A549 (cell line): ENCODE results near the gene LIPE. TPM values are rescaled to one million over a fixed set of nuclear protein-coding genes. Genes with fewer than 3 reads are reported as not detected.

ENCODE experiments used
- ATAC-seq, 2 experiments: fragments of 200-7000 bp in 1 of 2; fragments of >200 bp in 1 of 2; cut with Nextera tagmentation in 1 of 2; cut with Tn5 transposase in 1 of 2; 3 replicates each; pipeline versions ENCODE4 v1.8.0 to v1.9.1; 2018 to 2020; ENCODE audit warnings: mild to moderate bottlenecking in 1 of 2, moderate library complexity in 1 of 2
- CTCF ChIA-PET: fragments of 300-600 bp; sonication (Branson Sonifier 250); formaldehyde crosslinking; extraction: SDS; loops from one replicate; lab custom pipeline; 2021; ENCODE audit warnings: antibody characterized with exemption, inconsistent platforms; lab: Yijun Ruan, JAX
- POLR2A ChIA-PET: fragments of 350-600 bp; formaldehyde crosslinking; extraction: SDS; loops from one replicate; lab custom pipeline; 2021; ENCODE audit warnings: antibody characterized with exemption, inconsistent platforms; lab: Yijun Ruan, JAX
- DNase-seq, 2 experiments: peaks; one replicate each; pipeline versions ENCODE4 v3.0.0 to v3.0.0-alpha.2; 2011 to 2016; ENCODE audit warnings: low read depth in 1 of 2, low spot score in 1 of 2
- FAIRE-seq: peaks from 2 replicates; lab custom pipeline; 2011; peaks lifted over from hg19 to GRCh38; lab: Jason Lieb, UNC
- H3K27ac ChIP-seq, 2 experiments: fragments of >200 bp; sonication (Bioruptor Twin); formaldehyde crosslinking; 3 replicates each; pipeline ENCODE4 v1.5.1; 2016 to 2017
- H3K4me1 ChIP-seq: fragments of >200 bp; sonication (Bioruptor Twin); formaldehyde crosslinking; 3 replicates; pipeline ENCODE4 v1.6.1; 2016
- H3K4me2 ChIP-seq: fragments of >200 bp; sonication (Bioruptor Twin); formaldehyde crosslinking; 3 replicates; pipeline ENCODE4 v1.6.1; 2016
- H3K4me3 ChIP-seq: fragments of >200 bp; sonication (Bioruptor Twin); formaldehyde crosslinking; 3 replicates; pipeline ENCODE4 v1.5.1; 2016
- H3K9me3 ChIP-seq: fragments of >200 bp; sonication (Bioruptor Twin); formaldehyde crosslinking; 3 replicates; pipeline ENCODE4 v1.6.1; 2016
- HDAC2 ChIP-seq: fragments of 200-600 bp; sonication (generic); IDR thresholded peaks from 2 replicates; pipeline ENCODE4 v1.6.1; 2016
- HEYL ChIP-seq: fragments of 250-450 bp; sonication (Bioruptor Pico); IDR thresholded peaks from 2 replicates; pipeline ENCODE4 v1.8.0; 2021; ENCODE audit warnings: mild to moderate bottlenecking, moderate library complexity
- KDM1A ChIP-seq: fragments of 200-600 bp; sonication (generic); IDR thresholded peaks from 2 replicates; pipeline ENCODE4 v1.6.1; 2016; ENCODE audit warnings: low read depth, mild to moderate bottlenecking
- NPAS2 ChIP-seq: fragments of 250-450 bp; sonication (Bioruptor Pico); IDR thresholded peaks from 2 replicates; pipeline ENCODE4 v1.8.0; 2022; ENCODE audit warnings: mild to moderate bottlenecking, moderate library complexity, borderline replicate concordance
- PHF8 ChIP-seq: fragments of 200-600 bp; sonication (generic); IDR thresholded peaks from 2 replicates; pipeline ENCODE4 v1.6.1; 2016; ENCODE audit warnings: low read depth, mild to moderate bottlenecking, antibody characterized with exemption, moderate library complexity, borderline replicate concordance
- POLR2AphosphoS2 ChIP-seq: conservative IDR thresholded peaks from 2 replicates; pipeline ENCODE4 v1.6.1; 2012; ENCODE audit warnings: low read length, improper control_type of control experiment, inconsistent platforms
- SREBF2 ChIP-seq: fragments of 450-650 bp; IDR thresholded peaks from 2 replicates; pipeline ENCODE4 v1.6.1; 2014; ENCODE audit warnings: mild to moderate bottlenecking, moderate library complexity
- ZFP36 ChIP-seq: fragments of 450-650 bp; IDR thresholded peaks from 2 replicates; pipeline ENCODE4 v1.6.1; 2014; ENCODE audit warnings: borderline replicate concordance; ENCODE audit not compliant: partially characterized antibody
- ZNF302 ChIP-seq: fragments of 250-450 bp; sonication (Bioruptor Pico); IDR thresholded peaks from 2 replicates; pipeline ENCODE4 v1.9.0; 2021; ENCODE audit warnings: inconsistent platforms, mild to moderate bottlenecking, moderate library complexity
- WGBS: methylation state at CpG from one replicate; pipeline ENCODE4 v1.1.6; 2017; ENCODE audit errors: missing lambda C conversion rate; 5-methylcytosine and 5-hydroxymethylcytosine counted together
- polyA plus RNA-seq, 4 experiments: library from polyadenylated mRNA; depleted of rRNA in 3 of 4; stranded (reverse); fragments of >200 nt; fragmentation: RNase III in 1 of 4; extraction: RNeasy Plus Mini Kit Qiagen cat#74134 plus additional on column Dnase treatment in 1 of 4; gene quantifications; 2 replicates in 3 of 4; 3 replicates in 1 of 4; pipeline ENCODE4 v1.2.3, GENCODE V29; 2011 to 2017
- TF ChIP-seq, protein P1 (sequence below): fragments of >200 bp; sonication (Bioruptor Twin); formaldehyde crosslinking; IDR thresholded peaks from 3 replicates; pipeline ENCODE4 v1.5.1; 2016
- TF ChIP-seq, protein P2 (sequence below): IDR thresholded peaks from 2 replicates; pipeline ENCODE4 v1.6.1; 2012
- TF ChIP-seq, protein P3 (sequence below): fragments of 450-650 bp; IDR thresholded peaks from 2 replicates; pipeline ENCODE4 v1.6.1; 2014; ENCODE audit warnings: antibody characterized with exemption
- TF ChIP-seq, protein P4 (sequence below): IDR thresholded peaks from 2 replicates; pipeline ENCODE4 v1.6.1; 2012; ENCODE audit warnings: low read depth, borderline replicate concordance

LIPE gene
- polyA plus RNA-seq, 2 of the 4 experiments (the other 2 are of a cell fraction), result 1.6 to 3.2 TPM

DNA sequence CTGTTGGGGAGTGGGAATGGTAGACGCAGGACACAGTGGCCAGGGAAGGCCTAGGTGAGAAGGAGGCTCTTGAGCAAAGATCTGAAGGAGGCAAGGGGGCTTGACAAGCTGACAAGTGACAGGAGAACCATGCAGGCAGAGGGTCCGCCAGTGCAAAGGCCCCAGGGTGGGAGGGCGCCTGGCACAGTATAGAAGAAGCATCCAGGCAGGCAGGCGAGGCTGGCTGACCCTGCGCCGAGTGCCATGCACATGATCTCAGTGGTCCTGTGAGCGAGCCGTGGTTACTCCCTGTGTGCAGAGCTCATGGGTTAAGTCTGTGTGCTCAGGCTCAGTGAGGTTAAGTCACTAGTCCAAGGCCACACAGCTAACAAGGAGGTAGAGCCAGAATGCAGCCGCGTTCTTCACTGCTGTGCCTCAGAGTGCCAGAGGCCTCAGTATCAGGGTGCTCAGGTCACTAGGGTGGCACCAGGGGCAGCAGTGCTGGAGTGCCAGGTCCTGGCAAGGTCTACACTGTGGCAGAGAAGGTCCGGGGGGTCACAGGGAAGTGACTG is 52.3 kb downstream of the LIPE start:
- Histone ChIP-seq H3K4me2 (no peak overlapping the region), H3K9me3 (no peaks in the 10 kb centered on the region), H3K4me1 (no peaks in the 10 kb centered on the region)
- POLR2A ChIA-PET, result interaction anchor here (0.6 kb wide), 1 partner anchor 23 kb away, joined by 3 read pairs; no protein-coding TSS in a partner anchor
- no peak for FAIRE-seq
- TF ChIP-seq HDAC2, result no peak
- TF ChIP-seq SREBF2, result no peak
- peak; percentile 33 for TF ChIP-seq ZFP36
- no peak for TF ChIP-seq KDM1A
- TF ChIP-seq, all 56 proteins: peak for 1
- H3K27ac ChIP-seq, result no peak overlapping the region
- CTCF ChIA-PET, result interaction anchor here (0.7 to 1.2 kb wide), 2 partner anchors 24 to 32 kb away, joined by 3 read pairs; no protein-coding TSS in a partner anchor
- H3K4me3 ChIP-seq, result no peak overlapping the region
- ATAC-seq (peak in 1 of 2 experiments; percentile 25; a peak in 1 of 6 replicates), DNase-seq (no peak)
- 90% methylated on average over 11 of the region's 11 CpGs for WGBS

DNA sequence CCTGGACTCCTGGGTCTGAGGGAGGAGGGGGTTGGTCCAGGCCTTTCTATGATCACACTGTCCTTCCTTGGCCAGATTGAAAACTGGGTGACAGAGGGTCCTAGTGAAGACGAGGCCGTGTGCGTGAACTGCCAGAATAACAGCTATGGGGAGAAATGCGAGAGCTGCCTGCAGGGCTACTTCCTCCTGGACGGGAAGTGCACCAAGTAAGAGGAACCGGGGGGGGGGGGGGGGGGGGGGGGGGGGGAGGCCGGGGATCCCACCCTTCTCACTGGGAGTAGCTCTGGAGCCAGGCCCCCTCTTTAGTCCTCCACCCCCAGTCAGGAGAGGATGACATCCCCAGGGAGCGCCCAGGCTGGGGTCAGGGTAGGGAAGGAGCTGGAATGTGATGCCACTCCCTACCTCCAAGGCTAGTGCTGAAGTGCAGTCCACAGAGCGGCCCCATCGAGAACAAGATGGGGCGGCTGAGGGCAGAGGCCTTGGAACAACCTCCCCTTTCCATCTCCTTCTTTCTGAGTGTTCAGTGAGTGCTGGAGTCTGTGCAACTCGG is 56.5 kb downstream of the LIPE start:
- no peak overlapping the region for H3K4me2 ChIP-seq
- DNase-seq (no peak), ATAC-seq (no peak), FAIRE-seq (no peak)
- TF ChIP-seq, protein P1, sequence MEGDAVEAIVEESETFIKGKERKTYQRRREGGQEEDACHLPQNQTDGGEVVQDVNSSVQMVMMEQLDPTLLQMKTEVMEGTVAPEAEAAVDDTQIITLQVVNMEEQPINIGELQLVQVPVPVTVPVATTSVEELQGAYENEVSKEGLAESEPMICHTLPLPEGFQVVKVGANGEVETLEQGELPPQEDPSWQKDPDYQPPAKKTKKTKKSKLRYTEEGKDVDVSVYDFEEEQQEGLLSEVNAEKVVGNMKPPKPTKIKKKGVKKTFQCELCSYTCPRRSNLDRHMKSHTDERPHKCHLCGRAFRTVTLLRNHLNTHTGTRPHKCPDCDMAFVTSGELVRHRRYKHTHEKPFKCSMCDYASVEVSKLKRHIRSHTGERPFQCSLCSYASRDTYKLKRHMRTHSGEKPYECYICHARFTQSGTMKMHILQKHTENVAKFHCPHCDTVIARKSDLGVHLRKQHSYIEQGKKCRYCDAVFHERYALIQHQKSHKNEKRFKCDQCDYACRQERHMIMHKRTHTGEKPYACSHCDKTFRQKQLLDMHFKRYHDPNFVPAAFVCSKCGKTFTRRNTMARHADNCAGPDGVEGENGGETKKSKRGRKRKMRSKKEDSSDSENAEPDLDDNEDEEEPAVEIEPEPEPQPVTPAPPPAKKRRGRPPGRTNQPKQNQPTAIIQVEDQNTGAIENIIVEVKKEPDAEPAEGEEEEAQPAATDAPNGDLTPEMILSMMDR, result no peak
- no peak for TF ChIP-seq SREBF2
- TF ChIP-seq HEYL (CRISPR knock-in tag), result no peak
- TF ChIP-seq, protein P2, sequence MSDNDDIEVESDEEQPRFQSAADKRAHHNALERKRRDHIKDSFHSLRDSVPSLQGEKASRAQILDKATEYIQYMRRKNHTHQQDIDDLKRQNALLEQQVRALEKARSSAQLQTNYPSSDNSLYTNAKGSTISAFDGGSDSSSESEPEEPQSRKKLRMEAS, result no peak
- TF ChIP-seq NPAS2, result no peak
- no peak for TF ChIP-seq ZNF302 (CRISPR knock-in tag)
- TF ChIP-seq POLR2AphosphoS2, result no peak
- no peak for TF ChIP-seq KDM1A
- TF ChIP-seq, protein P3, sequence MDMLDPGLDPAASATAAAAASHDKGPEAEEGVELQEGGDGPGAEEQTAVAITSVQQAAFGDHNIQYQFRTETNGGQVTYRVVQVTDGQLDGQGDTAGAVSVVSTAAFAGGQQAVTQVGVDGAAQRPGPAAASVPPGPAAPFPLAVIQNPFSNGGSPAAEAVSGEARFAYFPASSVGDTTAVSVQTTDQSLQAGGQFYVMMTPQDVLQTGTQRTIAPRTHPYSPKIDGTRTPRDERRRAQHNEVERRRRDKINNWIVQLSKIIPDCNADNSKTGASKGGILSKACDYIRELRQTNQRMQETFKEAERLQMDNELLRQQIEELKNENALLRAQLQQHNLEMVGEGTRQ, result no peak
- no peak for TF ChIP-seq HDAC2
- no peak for TF ChIP-seq PHF8
- TF ChIP-seq, protein P4, sequence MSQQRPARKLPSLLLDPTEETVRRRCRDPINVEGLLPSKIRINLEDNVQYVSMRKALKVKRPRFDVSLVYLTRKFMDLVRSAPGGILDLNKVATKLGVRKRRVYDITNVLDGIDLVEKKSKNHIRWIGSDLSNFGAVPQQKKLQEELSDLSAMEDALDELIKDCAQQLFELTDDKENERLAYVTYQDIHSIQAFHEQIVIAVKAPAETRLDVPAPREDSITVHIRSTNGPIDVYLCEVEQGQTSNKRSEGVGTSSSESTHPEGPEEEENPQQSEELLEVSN, result no peak
- H3K4me3 ChIP-seq, result no peak overlapping the region
- 77% methylated on average over 11 of the region's 12 CpGs for WGBS
- H3K9me3 ChIP-seq, result 0 out of 3 replicates have a peak, but pooled peaks cover 3% of the 10 kb centered on the region
- ChIA-PET CTCF (interaction anchor here (0.7 to 4.0 kb wide), 12 partner anchors 10 to 70 kb away, joined by 3 to 21 read pairs (median 4); no protein-coding TSS in a partner anchor), POLR2A (interaction anchor here (1.5 kb wide), 1 partner anchor 26 kb away, joined by 7 read pairs; no protein-coding TSS in a partner anchor)
- no peaks in the 10 kb centered on the region for H3K4me1 ChIP-seq
- no peak overlapping the region for H3K27ac ChIP-seq

DNA sequence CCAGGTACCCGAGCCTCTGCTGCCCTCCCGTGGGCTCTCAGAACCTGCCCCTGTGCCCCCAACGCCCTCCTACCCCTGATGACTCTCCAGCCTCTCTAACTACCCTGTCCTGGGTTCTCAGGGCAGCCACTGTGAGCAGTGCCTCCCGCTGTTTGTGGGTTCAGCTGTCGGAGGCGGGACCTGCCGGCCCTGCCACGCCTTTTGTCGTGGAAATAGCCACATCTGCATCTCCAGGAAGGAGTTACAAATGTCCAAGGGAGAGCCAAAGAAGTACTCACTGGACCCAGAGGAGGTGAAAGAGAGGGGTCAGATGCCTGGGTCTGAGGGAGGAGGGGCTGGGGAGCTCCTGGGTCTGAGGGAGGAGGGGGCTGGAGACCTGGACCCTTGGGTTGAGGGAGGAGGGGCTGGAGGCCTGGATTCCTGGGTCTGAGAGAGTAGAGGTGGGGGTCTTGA is 57.1 kb downstream of the LIPE start:
- 70% methylated on average over 9 of the region's 9 CpGs for WGBS
- POLR2A ChIA-PET, result interaction anchor here (1.5 kb wide), 1 partner anchor 27 kb away, joined by 7 read pairs; no protein-coding TSS in a partner anchor
- no peak overlapping the region for H3K27ac ChIP-seq
- no peak overlapping the region for H3K4me2 ChIP-seq
- TF ChIP-seq PHF8, result no peak
- ATAC-seq (peak in 1 of 2 experiments; percentile 5; a peak in 1 of 6 replicates), DNase-seq (no peak), FAIRE-seq (no peak)
- no peak overlapping the region for H3K4me3 ChIP-seq
- CTCF ChIA-PET, result interaction anchor here (0.6 to 4.0 kb wide), 12 partner anchors 10 to 255 kb away, joined by 3 to 21 read pairs (median 4); no protein-coding TSS in a partner anchor
- 0 out of 3 replicates have a peak, but pooled peaks cover 3% of the 10 kb centered on the region for H3K9me3 ChIP-seq
- no peaks in the 10 kb centered on the region for H3K4me1 ChIP-seq
